Activated T-cell treated with anti-CD3 and anti-CD28 coated beads, Interleukin-2, amount 50 U/mL, for 1 hour (primary cell): Measurements from ENCODE around the gene CAMK1D.

Source experiments
- DNase-seq: peaks from one replicate; pipeline ENCODE4 v3.0.0-alpha.2; 2020

Gene CAMK1D

GRCh38 chr10:12661671-12662070 lies 312.3 kb downstream of the CAMK1D start:
- DNase-seq, result no peak

DNA sequence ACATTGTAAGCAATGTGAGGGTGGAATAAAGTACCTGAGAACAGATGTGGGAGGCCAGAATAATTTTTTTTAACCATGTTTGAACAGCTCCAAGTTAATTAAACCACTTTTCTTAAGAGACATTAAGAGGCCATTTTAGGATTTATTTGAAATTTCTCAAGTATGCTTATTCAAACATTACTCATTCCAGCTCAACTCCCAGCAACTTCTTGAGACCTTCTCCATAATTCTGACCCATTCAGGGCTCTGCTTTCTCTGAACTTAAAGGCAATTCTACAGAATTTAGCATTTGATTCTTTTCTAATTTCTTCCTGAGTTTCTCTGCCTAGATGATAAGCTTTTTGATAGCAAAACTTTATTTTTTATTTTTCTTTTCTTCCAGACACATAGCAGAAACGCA lies 314.5 kb downstream of the CAMK1D start:
- no peak for DNase-seq

- no peak for DNase-seq
Measured at GRCh38 chr10:12665501-12665900, 316.2 kb downstream of the CAMK1D start.

- no peak for DNase-seq
Measured at GRCh38 chr10:12667052-12667451, 317.7 kb downstream of the CAMK1D start.

GRCh38 chr10:12668634-12669033 lies 319.3 kb downstream of the CAMK1D start:
- no peak for DNase-seq

DNA sequence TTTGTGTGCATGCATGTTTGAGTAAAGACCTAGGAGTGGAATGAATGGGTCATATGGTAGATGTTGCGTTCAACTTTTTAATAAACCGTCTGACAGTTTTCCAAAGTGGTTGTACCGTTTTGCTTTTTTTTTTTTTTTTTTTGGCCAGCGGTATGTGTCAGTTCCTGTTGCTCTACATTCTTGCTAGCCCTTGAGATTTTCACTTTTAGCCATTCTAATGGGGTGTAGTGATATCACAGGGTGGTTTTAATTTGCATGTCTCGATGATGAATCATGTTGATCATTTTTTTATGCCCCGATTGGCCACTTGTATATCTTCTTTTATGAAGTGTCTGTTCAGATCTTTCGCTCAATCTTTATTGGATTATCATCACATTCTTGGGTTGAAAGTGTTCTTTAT lies 320.7 kb downstream of the CAMK1D start:
- DNase-seq, result no peak

- no peak for DNase-seq
Measured at GRCh38 chr10:12675186-12675585, 325.8 kb downstream of the CAMK1D start.

- DNase-seq, result no peak
Measured at GRCh38 chr10:12679636-12680035, 330.3 kb downstream of the CAMK1D start.

- no peak for DNase-seq
Measured at GRCh38 chr10:12681252-12681651, 331.9 kb downstream of the CAMK1D start.

- no peak for DNase-seq
Measured at GRCh38 chr10:12684784-12685183, 335.4 kb downstream of the CAMK1D start.

GRCh38 chr10:12685261-12686058 lies 336.1 kb downstream of the CAMK1D start:
- DNase-seq, result no peak

GRCh38 chr10:12687996-12688395 lies 338.6 kb downstream of the CAMK1D start:
- no peak for DNase-seq

DNA sequence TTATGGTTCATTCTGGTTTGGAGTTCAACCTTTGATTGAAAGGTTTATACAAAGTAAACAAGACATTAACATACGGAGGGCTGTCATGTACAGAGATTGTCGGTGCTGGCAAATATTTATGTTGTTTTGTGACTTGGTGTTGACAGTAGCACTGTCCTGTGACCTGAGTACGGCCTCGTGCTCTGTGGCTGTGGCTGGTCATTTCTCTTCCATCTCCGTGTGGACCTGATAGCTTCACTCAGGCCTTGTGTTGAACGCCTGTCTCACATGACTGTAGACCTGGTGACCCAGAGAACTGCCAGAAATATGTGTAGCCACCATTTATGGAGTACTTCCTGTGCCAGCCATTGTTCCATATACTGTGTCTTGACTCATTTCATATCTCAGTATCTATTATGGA lies 340.5 kb downstream of the CAMK1D start:
- no peak for DNase-seq

- DNase-seq, result no peak
Measured at GRCh38 chr10:12690525-12691126, 341.3 kb downstream of the CAMK1D start.

- DNase-seq, result no peak
Measured at GRCh38 chr10:12691596-12691995, 342.2 kb downstream of the CAMK1D start.

DNA sequence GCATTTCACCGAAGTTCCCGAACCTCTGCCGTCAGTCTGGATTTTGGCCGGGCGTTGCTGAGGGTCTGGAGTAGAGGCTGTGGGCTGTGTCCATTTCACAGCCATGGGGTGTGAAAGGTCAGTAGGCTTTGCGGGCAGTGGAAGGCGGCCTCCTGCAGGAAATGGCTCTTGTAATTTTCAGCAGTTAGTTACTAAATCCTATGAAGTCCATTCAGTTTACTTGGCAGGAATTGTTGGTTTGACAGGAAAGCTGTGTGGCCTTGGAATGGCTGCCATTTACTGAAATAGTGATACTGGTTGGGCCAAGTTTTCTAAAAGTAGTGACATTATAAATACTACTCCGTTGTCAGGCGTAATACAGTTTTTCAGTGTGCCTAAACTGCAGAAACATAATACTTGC lies 348.4 kb downstream of the CAMK1D start:
- DNase-seq, result no peak

DNA sequence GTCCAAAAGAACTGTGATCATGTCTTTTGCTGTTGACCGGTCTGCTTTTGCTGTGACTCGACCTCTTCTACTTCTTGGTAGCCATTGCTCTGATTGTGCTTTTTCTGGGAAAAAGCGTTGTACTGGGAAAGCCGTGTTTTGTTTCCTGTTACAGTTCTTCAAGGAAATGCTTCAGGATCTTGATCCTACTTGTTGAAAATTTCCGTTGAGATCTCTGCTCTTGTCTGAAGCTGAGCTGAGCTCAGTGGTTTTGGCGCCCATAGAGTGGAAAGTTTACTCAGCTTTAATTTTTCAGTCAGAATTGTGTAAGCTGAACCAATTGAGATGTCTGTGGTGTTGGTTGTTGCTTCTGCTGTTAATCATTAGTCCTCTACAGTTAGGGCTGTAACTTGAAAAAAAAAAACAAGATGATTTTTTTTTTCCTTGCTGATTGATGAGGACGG lies 349.9 kb downstream of the CAMK1D start:
- no peak for DNase-seq

GRCh38 chr10:12699781-12700556 lies 350.6 kb downstream of the CAMK1D start:
- DNase-seq, result no peak

DNA sequence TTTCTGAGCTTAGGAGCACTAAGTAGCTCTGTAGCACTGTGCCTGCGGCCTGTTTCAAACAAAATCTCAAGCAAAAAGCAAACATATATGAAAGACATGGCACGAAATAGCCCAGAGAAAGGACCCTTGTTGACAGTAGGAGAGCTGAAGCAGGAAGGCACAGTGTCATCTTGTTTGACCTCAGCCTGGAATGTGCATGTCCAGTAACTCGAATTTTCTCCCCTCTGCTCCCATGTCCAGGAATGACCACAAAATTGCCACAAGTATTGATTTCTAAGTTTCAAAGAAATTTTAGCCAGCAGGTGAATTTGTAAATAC lies 351.2 kb downstream of the CAMK1D start:
- no peak for DNase-seq

DNA sequence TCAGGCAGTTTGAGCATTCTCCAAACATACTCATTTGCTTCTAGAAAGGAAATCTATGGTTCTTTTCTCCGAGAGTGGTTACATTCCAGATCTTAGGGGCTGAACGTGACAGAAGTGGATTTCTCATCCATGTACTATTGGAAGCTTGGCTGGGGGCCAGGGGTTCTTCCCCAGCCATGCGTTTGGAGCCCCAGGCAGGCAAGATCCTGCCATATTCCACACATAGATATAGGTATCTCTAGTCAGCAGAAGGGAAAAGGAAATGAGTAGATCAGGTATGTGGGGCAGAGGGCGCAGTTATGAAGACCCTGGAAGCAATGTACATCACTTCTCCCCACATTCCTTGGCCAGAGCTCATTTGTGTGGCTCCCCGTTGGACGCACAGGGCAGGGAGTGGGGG lies 352.3 kb downstream of the CAMK1D start:
- no peak for DNase-seq

DNA sequence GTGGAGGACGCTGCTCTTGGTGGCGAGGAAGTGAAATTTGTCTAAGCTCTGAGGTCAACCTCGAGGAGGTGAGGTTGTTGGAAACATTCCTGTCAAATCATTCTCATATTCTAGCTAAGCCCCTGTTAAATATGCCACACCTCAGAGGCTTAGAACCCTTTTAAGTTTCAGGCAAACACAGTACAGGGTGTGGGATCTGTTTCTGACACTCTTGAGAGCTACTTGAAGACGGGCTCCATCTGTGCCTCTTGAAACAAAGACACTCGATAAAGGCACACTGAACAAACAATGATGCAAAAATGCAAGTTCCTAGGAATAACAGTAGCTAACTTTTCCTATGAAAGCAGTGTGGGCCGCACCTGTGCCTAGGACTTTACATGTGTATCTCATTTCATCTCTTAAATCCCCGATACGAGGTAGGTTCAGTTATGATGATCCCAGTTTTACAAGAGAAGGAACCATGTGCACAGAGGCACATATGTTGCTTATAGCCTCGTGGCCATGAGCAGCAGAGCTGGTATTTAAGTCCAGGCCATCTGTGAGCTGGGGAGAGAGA lies 352.9 kb downstream of the CAMK1D start:
- DNase-seq, result no peak

DNA sequence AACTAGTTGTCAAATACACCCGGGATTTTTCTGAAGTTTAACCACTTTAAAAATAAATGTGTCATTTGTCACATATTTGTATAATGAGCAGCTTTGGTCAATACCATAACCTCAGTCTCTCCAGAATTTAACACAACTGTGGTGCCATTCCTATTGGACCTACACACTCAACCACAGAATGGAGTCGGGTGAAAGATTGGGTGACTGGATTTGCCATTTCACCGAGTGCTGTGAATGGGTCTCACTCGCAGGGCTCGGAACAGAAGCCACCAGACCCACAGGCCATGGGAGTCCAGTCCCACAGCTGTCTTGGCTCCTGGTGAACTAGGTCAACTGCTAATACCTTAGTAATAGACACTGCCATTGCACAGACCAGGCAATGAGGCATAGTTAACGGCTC lies 353.8 kb downstream of the CAMK1D start:
- DNase-seq, result no peak

GRCh38 chr10:12703813-12704212 lies 354.5 kb downstream of the CAMK1D start:
- DNase-seq, result no peak

DNA sequence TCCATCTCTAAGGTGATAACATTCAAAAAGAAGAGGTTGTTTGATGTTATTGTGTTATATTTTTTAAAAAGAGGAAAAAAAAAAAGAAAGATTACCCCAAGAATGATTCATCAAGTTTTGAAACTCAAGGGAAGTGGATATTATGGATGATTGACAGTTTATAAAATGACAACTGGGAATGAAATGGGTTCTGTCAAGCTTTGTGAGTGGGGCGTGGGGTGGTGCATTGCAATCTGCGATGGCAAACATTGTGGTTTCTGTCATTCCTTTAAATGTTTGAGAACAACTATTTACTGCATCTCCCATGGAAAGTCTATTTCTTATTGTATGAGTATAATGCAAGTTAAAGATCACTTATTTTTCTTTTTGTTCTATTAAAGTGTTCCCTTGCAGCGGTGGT lies 355.1 kb downstream of the CAMK1D start:
- no peak for DNase-seq
